Activated CD4-positive, alpha-beta T cell treated with anti-CD3 and anti-CD28 coated beads, Interleukin-2, Interleukin-4, amounts not matched to agents 100 ng/mL and 50 ng/mL, durations not matched to agents 16 hours and 8 hours (primary cell): ENCODE measurements around the gene PHF12.

Experiments used
- DNase-seq: peaks from one replicate; pipeline ENCODE4 v3.0.0-alpha.2; 2020; ENCODE audit warnings: low spot score

Gene PHF12

DNA sequence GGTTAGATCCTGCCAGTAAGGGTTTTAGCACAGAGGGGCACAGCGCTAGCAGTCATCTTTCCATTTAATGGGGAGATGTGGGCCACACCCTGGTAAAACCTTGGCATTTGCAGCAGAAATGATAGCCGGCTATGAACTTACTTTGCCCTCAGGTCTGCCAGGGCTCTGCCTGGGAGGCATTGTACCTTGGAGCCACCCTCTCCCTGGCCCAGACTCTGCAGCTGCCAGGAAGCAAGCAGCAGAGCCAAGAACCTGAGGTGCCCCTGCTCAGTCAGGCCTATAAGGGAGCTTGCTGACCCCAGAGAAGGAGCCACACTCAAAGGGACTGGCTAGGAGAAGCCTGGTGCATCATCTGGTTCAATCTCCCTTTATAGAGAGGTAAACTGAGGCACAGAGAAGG is 23.7 kb upstream of the PHF12 start:
- no peak for DNase-seq

DNA sequence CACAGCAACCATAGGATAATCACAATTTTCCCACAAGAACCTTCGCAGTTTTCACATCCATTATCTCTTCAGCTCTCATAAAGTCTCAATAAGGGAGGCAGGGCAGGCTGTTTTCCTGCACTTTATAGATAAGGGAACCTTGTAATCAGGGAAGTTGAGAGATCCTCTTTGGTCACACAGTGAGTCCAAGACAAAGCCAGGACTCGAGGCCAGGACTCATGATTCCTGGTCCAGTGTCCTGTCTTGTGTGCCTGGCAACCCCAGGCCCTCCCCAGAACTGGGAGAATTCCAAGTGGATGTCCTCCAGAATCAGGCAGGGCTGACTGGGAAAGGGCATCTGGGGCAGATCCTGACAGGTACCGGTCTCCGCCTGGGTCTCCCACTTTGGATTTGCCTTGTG is 23.1 kb upstream of the PHF12 start:
- DNase-seq = no peak

DNA sequence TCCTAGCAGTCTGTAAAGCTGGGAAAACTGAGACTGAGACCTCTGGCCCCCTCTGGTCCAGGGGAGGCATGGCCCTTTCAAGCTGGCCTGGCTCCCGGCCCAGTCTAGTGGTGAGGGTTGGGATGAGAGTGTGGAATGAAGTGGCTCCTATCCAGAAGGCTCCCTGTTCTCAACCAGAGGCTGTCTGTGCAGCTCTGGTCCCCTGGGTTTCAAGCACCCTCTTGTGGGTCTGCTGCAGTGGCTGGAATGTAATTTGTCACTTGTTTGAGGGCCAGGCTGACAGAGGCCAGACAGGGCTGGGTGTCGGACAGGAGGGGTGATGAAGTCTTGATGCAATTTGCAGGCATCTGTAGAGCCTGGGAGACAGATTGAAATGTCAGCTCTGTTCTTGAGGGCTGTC is 22.1 kb upstream of the PHF12 start:
- DNase-seq = no peak

DNA sequence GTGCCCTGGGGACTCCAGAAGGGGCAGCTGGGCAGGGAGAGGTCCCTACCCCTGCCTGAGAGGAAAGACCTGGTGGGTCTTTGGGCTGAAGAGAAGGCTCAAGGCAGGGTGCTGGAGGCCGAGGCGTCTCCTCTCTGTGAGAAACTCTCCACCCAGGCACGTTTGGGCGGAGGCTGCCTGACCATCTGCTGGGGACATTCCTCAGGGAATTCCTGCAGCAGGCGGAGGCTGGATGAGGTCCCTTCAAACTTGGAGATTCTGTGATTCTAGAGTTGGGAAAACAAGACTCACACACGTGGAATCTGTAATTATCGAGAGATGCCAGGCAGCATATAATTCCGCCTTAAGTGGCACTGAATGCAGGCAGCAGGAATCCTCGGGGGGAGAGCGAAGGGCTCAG is 21.1 kb upstream of the PHF12 start:
- DNase-seq = no peak

DNA sequence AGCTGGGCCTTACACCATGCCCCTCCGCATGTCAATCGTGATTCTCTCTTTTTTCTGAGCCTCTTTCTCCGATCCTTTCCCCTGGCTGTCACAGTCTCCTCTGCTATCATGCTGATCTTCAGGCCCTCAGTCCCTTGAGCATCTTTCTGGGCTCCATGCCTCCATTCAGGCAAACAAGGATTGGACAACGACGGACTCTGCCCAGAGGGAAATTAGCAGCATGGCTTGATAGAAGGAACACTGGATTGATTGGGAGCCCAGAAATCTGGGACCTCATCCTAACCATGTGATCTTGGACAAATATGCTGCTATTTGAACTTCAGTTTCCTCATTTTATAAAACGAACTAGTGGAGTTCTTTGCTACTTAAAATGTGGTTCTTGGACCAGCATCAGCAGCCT is 19.6 kb upstream of the PHF12 start:
- no peak for DNase-seq

DNA sequence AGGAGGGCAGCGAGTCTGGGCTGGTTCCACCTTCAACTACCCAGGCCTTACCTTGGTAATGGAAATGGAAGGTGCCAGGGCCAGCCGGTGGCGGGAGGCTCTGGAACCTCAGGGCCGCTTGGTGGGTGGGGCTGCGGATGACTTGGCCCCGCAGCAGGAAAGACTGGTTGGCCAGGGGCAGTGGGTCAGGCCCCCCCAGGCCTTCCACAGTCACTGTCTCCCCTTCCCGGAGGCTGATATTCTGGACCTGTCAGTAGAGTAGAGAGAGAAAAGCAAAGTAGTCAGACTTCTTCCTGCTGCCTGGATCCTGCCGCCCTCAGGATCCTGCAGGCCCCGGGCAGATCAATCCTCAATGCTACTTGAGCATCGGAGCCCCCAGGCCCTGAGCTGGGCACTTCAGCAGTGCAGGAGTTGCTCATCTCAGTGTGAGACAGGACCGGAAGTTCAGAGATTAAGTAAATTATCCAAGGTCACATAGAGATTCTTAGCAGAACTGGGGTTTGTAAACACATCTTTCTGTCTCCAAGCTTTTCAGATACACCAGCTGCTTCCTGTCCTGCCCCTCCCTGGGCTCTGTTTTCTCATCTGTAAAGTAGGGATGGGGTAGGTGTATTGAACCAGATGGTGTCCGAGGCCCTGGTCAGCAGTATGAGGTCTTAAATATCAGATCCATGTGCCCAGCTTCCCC is 18.5 kb upstream of the PHF12 start:
- DNase-seq = no peak

DNA sequence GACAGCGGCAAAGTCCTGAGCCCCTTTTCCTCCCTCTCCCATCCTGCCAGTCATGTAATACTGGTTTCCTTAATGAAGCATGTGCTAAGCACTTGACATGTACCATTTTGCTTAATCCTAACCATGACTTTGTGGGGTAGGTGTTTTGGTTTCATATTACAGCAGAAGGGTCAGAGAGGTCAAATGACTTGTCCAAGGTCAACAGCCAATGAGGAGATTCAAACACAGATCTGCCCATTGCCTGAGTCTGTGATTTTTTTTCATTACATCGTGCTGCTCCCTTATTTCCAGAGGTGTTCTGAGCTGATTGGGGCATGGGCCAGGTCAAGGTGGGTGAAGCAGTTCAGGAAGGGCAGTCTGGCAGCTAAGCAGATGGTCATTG is 17.6 kb upstream of the PHF12 start:
- no peak for DNase-seq

DNA sequence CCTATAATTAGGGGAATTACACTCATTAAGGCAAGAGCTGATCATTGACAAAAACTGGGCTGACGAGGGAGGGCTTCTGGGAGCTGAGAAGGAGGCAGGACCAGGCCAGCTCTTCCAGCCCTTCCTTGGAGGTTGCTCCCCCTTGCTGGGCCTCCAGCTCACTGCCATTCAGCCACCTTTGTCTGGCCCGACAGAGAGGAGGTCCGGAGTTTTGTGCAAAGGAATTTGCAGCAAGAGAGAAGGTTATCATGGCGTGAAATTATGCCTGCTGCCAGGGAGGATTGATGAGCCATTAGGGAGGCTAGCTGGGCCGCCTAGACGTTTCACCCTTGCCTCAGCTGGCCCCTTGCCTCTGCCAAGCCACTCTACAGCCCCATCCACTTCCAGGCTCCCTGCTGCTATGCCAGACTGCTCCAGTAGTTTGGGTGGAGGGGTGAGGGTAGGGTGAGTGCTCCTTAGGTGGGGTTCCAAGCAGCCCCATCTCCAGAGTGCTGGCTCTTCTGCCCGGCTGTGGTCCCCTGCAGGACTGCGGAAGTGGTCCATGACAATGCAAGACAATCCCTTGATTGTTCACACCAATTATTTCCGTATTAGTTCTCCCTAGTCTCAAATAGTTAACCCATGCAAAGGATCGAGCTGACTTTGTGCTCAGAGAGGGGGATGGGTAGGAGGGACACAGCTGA is 17.1 kb upstream of the PHF12 start:
- DNase-seq = no peak

DNA sequence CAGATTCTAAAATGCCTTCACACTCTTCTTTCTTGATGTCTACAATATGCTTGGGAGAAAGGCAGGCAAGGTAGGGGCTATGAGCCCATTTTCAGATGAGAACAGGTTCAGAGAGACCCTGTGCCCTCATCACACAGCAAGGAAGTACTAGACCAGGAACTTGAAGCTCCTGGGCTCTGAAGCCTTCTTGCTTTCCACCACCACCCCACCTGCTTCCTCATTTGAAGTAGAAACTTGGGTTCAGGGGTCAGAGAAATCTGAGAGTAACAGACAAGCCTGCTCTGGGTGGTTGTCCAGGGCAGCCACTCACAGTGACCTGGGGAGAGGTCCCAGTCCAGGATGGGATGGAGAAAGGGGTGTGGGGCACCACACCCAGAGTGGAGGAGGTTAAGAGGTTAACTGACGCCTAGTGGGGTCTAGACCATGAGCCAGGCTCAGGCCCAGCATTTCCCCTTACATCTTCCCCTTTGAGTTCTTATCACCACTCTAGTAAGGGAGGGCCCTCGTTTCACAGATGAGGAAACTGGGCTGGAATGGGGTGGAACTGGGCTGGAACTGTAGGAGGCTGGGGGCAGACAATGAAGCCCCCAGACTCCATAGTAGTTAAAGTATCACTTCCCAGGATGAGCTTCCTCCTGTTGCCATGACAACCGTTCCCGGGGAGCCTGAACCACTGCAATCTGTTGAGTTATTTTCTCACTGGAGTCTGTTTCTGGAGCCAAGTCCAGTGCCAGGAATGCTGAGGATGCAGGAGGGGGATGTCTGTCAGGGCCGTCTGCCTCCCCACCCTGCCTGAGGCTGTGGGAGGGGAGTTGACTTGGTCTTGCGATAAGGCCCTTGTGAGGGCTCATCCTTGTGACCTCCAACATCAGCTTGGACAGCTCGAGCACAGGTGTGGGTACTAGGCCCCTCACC is 16.2 kb upstream of the PHF12 start:
- DNase-seq = no peak

DNA sequence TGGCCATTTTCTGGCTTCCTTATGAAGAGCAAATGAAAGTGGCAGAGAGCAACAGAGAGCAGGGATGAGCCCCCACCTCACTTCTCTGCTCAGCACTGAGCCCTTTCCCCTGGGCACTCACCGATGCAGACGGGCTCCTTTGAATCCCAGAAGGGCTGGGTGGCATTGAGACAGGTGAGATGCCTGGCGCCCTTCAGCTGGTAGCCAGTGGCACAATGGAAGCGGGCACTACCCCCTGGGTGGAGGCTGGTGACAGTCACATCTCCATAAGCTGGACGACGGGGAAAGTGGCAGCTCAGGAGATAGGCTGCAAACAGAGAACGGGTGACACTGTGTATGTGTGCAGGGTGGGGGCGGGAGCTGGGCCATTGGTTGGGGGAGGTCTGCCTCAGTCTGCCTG is 12.5 kb upstream of the PHF12 start:
- DNase-seq = no peak

DNA sequence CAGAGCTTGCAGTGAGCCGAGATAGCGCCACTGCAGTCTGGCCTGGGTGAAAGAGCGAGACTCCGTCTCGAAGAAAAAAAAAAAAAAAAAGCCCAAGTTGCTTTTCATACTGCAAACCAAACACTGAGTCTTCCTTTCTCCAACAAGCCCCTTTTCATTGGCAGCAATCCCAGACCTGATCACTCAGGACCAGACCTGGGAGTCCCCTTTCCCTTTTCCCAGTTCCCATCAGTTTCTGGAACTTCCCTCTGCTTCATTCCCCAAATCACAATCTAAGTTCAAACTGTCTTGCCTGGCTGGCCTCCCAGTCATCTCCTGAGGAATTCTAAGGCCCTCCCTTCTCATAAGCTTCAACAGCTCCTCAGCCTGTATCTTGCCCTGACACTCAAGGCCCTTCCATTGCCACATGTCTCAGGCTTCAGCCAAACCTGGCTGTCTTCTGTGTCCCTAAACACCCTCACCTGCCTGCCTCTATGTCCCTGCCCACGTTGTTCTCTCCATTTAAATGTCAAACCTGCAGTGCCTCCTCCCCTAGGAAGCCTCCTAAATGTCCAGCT is 11.8 kb upstream of the PHF12 start:
- DNase-seq = no peak

DNA sequence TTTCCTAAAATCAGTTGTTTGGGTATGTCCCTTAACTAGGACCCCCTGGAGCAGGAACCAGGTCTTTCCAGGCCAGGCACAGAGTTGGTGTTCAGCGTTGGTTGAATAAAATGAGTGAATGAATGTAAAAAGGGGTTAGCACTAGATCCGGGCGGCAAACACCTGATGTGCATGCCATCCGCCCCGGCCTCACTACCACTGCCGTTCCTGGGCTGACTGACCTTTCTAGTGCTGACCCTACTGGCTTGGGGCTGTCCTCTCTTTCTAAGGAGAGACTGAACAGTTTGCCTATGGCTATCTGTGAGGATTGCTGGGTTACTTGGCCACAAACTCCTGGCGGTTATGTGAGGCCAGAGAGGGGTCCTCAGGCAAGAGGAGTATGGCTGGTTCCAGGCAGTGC is 10.1 kb upstream of the PHF12 start:
- DNase-seq = no peak

DNA sequence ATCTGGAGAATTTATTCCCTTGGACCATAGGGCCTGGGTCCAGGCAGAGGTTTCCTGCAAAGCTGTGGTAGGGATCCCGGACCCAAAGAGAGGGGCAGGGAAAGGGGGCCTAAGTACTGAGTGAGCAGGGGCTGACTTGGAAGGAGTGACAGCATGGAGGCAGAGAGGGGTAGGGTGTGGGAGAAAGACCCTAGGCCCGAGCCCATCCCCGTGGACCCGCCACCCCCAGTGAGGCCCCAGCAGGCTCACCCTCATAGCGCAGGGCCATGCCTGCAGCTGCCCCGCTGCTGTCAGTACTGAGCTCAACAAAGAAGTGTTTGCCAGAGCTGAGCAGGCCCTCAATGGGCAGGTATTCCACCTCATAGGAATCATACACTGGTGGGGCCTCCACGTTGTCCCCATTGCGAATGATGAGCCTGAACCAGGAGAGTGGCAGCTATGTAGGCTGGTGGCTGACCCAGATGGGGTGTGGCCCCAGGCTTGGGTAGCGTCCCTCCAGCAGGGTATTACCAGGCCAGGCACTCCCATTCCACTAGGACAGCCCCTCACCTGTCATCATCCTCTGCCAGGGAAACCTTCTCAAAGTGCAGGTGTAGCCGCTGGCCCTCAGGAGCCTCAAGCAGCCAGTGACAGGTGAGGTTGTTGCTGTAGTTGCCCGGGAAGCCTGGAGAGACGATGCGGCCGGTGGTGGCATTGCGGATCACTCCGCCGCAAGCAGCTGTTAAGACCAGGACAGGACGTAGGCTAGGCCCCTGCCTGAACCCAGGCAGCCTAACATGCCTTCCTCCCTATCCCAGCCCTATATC is 9.1 kb upstream of the PHF12 start:
- DNase-seq = no peak

DNA sequence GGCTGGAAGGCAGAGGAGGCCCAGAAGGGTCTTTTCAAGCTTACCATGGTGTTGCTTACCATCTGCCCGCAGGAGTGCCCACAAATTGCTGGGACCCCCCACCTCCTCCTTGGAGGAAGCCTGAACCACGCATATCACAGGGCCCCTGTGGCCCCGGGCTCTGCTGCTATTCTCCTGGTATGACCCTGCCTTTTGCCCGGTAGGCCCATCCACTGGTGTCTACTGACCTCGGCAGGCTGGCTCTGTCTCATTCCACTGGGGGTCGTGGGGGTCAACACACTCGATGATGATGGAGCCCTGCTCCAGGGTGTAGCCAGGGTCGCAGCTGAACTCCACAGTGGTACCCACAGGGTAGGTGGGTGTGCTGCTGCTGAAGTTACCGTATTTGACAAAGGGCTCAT is 8.2 kb upstream of the PHF12 start:
- no peak for DNase-seq

DNA sequence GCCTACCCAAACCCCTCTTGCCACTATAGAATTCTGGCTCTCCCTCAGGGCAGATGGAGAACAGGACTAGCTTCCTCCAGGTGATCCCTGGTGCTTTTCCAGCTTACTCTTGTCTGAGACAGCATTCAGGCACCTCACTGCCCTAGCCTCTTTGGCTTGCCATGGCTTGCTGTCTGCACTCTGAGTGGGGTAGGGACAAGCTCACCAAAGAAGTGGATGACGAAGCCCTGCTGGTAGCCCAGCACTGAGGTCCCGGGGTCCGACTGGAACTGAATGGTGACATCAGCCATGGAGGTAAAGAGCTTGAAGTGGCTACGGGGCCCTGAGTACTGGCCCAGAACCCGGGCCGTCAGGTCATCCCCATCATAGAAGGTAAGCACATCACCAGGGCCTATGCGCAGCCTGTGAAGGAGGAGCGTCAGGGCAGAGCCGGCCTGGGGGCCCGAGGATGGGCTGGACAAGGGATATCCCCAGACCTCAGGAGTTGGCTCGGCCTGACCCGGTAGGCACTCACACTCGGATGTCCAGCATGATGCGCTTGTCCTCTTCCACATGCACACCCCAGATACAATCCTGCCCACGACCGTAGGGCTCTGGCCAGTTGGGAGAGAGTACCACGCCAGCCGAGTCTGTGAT is 7.6 kb upstream of the PHF12 start:
- no peak for DNase-seq

DNA sequence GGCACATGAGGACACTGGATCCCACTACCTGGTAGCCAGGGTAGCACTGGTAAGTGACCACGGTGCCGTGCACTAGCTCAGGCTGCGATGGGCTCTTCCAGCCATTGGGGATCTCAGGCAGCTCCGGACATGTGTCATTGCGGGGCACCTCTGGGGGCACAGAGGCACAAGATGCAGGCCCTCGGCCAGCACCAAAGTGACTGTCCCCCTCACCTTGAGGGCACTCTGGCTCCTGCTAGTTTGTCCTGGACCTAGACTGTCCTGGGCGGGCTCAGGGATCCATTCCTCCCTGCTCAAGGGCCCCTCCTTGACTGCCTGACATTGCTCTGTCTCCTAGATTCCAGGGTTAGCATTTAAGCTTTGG is 6.7 kb upstream of the PHF12 start:
- DNase-seq = no peak

DNA sequence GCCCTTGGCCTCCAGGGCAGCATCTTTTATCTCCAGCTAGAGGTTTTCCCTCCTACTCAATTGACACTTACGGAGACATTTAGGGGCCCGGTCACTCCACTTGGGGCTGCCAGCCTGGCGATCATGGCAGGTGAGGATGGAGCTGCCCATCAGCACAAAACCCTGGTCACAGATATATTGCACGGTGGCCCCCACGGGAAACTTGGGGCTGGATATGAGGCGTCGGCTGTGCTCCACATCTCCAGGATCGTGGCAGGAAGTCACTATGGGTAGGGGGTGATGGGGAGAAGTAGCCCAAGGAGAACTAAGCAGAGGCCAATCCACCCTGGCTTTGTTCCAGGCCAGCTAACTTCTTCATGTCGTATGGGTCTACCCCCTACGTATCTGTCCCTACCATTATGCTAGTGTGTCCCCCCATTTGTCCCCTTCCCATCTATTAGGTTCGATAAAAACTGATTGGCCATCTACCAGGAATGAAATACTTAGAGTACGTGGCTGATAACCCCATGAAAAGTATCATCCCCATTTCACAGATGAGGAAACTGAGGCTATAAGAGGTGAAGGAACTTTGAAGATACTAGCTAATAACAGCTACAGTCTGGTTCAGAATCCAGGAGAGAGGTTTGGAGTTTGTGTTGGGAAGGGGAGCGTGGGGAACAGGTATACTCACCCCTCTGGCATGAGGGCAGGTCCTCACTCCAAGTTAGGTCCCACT is 6.1 kb upstream of the PHF12 start:
- no peak for DNase-seq

DNA sequence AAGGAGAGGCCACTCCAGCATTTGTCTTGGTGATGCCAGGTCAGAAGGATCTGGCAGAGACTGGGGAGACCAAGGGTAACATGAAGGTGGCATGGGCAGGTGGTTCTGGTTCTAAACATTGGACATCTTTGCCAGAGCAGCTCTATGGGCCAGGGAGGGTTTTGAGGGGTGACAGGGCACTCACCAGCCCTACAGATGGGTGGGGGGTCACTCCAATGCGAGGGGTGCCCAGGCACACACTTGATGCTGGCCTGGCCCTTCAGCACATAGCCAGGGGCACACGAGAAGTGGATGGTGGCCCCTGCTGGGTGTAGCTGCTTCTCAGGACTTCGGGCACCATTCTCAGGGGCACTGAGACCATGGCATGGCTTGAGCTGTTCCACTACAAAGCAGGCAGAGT is 5.5 kb upstream of the PHF12 start:
- DNase-seq = no peak

DNA sequence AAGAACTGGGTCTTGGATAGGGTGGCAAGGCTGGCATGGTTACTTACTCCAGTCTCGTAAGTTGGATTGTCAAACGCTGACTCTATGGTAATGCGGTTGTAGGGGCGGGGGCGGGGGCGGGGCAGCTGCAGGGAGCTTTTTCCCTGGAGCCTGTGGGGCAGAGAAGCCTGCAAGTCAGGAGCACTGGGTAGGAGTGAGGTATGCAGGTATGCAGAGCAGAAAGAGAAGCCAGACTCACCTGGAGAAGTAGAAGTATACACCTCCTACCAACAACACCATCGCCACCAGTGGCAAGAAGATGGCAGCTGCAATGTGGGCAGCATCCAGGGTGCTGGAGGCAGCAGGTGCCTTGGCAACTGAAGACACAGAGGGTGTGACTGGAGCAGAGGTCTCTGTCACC is 4.8 kb upstream of the PHF12 start:
- no peak for DNase-seq

DNA sequence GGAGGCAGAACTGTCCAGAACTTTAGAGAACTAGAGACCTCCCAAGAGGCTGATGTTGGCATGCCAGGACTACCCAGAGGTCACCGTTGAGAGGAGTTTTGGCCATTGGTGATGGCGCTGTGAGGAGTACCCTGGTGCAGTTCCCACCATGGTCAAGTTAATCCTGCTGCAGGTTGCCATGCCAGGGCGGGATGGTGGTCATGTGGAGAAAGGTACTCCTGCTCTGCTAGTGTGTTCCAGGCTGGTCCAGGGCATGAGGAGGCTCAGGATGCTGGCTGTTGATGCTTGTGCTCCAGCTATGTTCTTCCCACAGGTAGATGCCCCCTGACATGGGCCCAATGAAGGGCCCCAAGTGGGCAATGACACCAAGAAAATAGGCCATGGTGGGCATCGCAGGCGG is 4.1 kb upstream of the PHF12 start:
- DNase-seq = no peak

DNA sequence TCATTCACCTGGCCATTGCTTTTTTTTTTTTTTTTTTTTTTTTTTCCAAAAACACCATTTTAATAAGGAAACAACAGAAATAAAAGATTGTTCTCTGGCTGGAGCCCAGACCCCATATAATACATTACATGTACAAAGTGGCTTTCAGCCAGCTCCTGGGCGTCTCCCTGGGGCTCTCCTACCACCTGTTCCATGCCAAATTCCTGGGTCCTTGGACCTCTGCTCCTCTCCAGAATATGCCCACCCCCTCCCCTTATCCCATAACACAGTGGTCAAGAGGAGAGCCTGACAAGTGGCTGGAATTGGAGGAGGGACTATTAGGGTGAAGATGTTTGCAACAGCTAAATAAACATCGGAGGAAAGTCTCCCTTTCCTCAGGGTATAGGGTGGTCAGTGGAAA is 3.6 kb upstream of the PHF12 start:
- DNase-seq = no peak
